ENCODE measurements around the gene ATXN7L1. TPM values are rescaled to one million over a fixed set of nuclear protein-coding genes. Genes with fewer than 3 reads are reported as not detected.

ATXN7L1 gene
- total RNA-seq, 4 donors from 2014 or later = 4.6 to 12.5 (median 10.1) TPM

- H3K36me3 ChIP-seq = peaks cover 0 to 5% (median 2%) of the 10 kb centered on the region in 4 donors
- H3K4me3 ChIP-seq = no peak overlapping the region
- 67% methylated on average over 4 of the region's 4 CpGs for WGBS
- no peaks in the 10 kb centered on the region for H3K9me3 ChIP-seq
- H3K4me1 ChIP-seq = peaks cover 16 to 32% (median 29%) of the 10 kb centered on the region in 4 donors
- intact Hi-C loops (cut with DNase I) = loop anchor here (2.0 to 10.0 kb wide), 5 partner anchors 92 to 515 kb away; no protein-coding TSS in a partner anchor
- peak overlapping the region in 1 of 4 donors; percentile 30 for H3K27ac ChIP-seq (replicated peaks in 1 of 4)
- DNase-seq (ENCODE audit: extremely low spot score) = no peak
- no peaks in the 10 kb centered on the region for H3K27me3 ChIP-seq
- no peak for TF ChIP-seq CTCF (IDR thresholded peaks at IDR 0.05)
- TF ChIP-seq POLR2A (IDR thresholded peaks at IDR 0.05; ENCODE audit: low read depth) = no peak
- no peak for TF ChIP-seq POLR2AphosphoS5 (IDR thresholded peaks at IDR 0.05)
- TF ChIP-seq EP300 (IDR thresholded peaks at IDR 0.05) = no peak
Measured at GRCh38 chr7:105649727-105650381, 226.5 kb downstream of the ATXN7L1 start.

GRCh38 chr7:105648561-105649401, 227.6 kb downstream of the ATXN7L1 start:
- no peak overlapping the region for H3K4me3 ChIP-seq
- no peak for TF ChIP-seq POLR2AphosphoS5 (IDR thresholded peaks at IDR 0.05)
- TF ChIP-seq POLR2A (IDR thresholded peaks at IDR 0.05; ENCODE audit: low read depth) = no peak
- no peak for TF ChIP-seq CTCF (IDR thresholded peaks at IDR 0.05)
- TF ChIP-seq EP300 (IDR thresholded peaks at IDR 0.05) = no peak
- intact Hi-C loops (cut with DNase I) = no loop called here
- no peak for DNase-seq (ENCODE audit: extremely low spot score)
- no peaks in the 10 kb centered on the region for H3K27me3 ChIP-seq
- H3K36me3 ChIP-seq = peaks cover 0 to 5% (median 2%) of the 10 kb centered on the region in 4 donors
- 76% methylated on average over 13 of the region's 13 CpGs for WGBS
- H3K27ac ChIP-seq (replicated peaks in 1 of 4) = no peak overlapping the region
- H3K4me1 ChIP-seq = peaks cover 16 to 34% (median 29%) of the 10 kb centered on the region in 4 donors
- no peaks in the 10 kb centered on the region for H3K9me3 ChIP-seq

DNA sequence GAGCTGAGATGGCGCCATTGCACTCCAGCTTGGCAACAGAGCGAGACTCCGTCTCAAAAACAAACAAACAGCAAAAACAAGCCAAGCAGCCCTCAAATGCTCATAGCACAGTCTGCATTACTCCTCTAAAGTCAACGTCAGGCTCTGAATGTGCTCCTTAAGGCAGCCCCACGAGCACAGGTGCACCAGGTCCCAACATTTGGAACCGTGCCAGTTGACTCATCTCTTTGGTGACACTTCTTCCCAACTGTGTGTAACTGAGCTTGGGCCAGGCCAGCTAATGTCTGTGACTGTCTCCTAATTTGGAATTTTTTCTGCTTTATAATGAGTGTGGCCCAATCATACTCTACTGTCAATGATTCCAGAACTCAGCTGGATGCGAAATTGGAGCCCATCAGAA, 228.8 kb downstream of the ATXN7L1 start:
- TF ChIP-seq EP300 (IDR thresholded peaks at IDR 0.05) (no peak), CTCF (IDR thresholded peaks at IDR 0.05) (no peak), POLR2A (IDR thresholded peaks at IDR 0.05; ENCODE audit: low read depth) (no peak), POLR2AphosphoS5 (IDR thresholded peaks at IDR 0.05) (no peak)
- WGBS = 88% methylated on average over 7 of the region's 7 CpGs
- H3K27ac ChIP-seq (replicated peaks in 1 of 4) = no peak overlapping the region
- intact Hi-C loops (cut with DNase I) = no loop called here
- no peak for DNase-seq (ENCODE audit: extremely low spot score)
- peaks cover 0 to 7% (median 7%) of the 10 kb centered on the region in 4 donors for H3K36me3 ChIP-seq
- no peak overlapping the region for H3K4me3 ChIP-seq
- no peaks in the 10 kb centered on the region for H3K9me3 ChIP-seq
- no peaks in the 10 kb centered on the region for H3K27me3 ChIP-seq
- peaks cover 16 to 38% (median 29%) of the 10 kb centered on the region in 4 donors for H3K4me1 ChIP-seq

DNA sequence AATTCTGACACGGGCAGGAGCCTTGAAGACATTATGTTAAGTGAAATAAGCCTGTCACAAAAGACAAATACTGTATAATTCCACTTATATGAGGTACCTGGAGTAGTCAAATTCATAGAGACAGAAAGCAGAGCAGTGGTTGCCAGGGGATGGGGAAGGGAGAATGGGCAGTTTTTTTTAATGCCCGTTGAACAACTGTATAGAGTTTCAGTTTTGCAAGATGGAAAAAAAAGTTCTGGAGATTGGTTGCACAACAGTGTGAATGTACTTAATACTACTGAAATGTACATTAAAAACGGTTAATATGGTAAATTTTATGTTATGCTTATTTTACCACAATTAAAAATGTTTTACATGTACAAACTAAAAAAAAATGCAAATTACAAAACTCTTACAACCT, 231.5 kb downstream of the ATXN7L1 start:
- no peak for DNase-seq (ENCODE audit: extremely low spot score)
- H3K27ac ChIP-seq (replicated peaks in 1 of 4) = no peak overlapping the region
- H3K9me3 ChIP-seq = no peaks in the 10 kb centered on the region
- intact Hi-C loops (cut with DNase I) = no loop called here
- H3K4me1 ChIP-seq = peaks cover 16 to 28% (median 21%) of the 10 kb centered on the region in 4 donors
- TF ChIP-seq POLR2AphosphoS5 (IDR thresholded peaks at IDR 0.05) (no peak), POLR2A (IDR thresholded peaks at IDR 0.05; ENCODE audit: low read depth) (no peak), CTCF (IDR thresholded peaks at IDR 0.05) (no peak), EP300 (IDR thresholded peaks at IDR 0.05) (no peak)
- H3K36me3 ChIP-seq = peaks cover 9 to 28% (median 26%) of the 10 kb centered on the region in 4 donors
- no peak overlapping the region for H3K4me3 ChIP-seq
- H3K27me3 ChIP-seq = no peaks in the 10 kb centered on the region
- 80% methylated on average over 3 of the region's 3 CpGs for WGBS

All from esophagus muscularis mucosa (tissue), 4 donors.